Mesothelial cell of epicardium (in vitro differentiated cells): ENCODE data around the gene FAAH2. TPM values are rescaled to one million over a fixed set of nuclear protein-coding genes. Genes with fewer than 3 reads are reported as not detected.

Experiments
- DNase-seq, 2 experiments: peaks; one replicate each; pipeline ENCODE4 v3.0.0; 2021; ENCODE audit warnings: low spot score in 2 of 2; ENCODE audit not compliant: unreplicated experiment in 2 of 2
- H3K27ac Mint-ChIP-seq: 2 replicates; pipeline ENCODE4 v1.8.0; 2021; ENCODE audit warnings: mixed read lengths
- H3K27me3 Mint-ChIP-seq: 2 replicates; pipeline ENCODE4 v1.8.0; 2021; ENCODE audit warnings: low read depth, mixed read lengths
- H3K36me3 Mint-ChIP-seq: 2 replicates; pipeline ENCODE4 v1.8.0; 2021; ENCODE audit warnings: mixed read lengths
- H3K4me1 Mint-ChIP-seq: 2 replicates; pipeline ENCODE4 v1.8.0; 2021; ENCODE audit warnings: mixed read lengths
- H3K4me3 Mint-ChIP-seq: 2 replicates; pipeline ENCODE4 v1.8.0; 2021; ENCODE audit warnings: mild to moderate bottlenecking, moderate library complexity, mixed read lengths
- H3K9me3 Mint-ChIP-seq: 2 replicates; pipeline ENCODE4 v1.8.0; 2021; ENCODE audit warnings: mixed read lengths
- CTCF ChIP-seq: fragments of 200-600 bp; sonication (generic); IDR thresholded peaks from one replicate; pipeline ENCODE4 v1.5.0; 2021; ENCODE audit warnings: antibody characterized with exemption; ENCODE audit not compliant: unreplicated experiment
- total RNA-seq: library from RNA; stranded (reverse); gene quantifications from 3 replicates; pipeline ENCODE4 v1.2.1, GENCODE V29; 2021

FAAH2 gene
- total RNA-seq, 1 donor from 2014 or later, result 8.4 TPM

GRCh38 chrX:57266871-57267270, 19.6 kb upstream of the FAAH2 start:
- Mint-ChIP-seq H3K4me1 (no peaks in the 10 kb centered on the region), H3K27ac (no peak overlapping the region), H3K36me3 (peaks cover 2% of the 10 kb centered on the region), H3K9me3 (peaks cover 52% of the 10 kb centered on the region), H3K27me3 (no peaks in the 10 kb centered on the region), H3K4me3 (no peak overlapping the region)
- TF ChIP-seq CTCF, result no peak
- no peak for DNase-seq

GRCh38 chrX:57267308-57267707, 19.2 kb upstream of the FAAH2 start:
- H3K4me3 Mint-ChIP-seq, result no peak overlapping the region
- H3K36me3 Mint-ChIP-seq, result peaks cover 2% of the 10 kb centered on the region
- DNase-seq, result no peak
- TF ChIP-seq CTCF, result no peak
- no peaks in the 10 kb centered on the region for H3K27me3 Mint-ChIP-seq
- peaks cover 48% of the 10 kb centered on the region for H3K9me3 Mint-ChIP-seq
- no peaks in the 10 kb centered on the region for H3K4me1 Mint-ChIP-seq
- no peak overlapping the region for H3K27ac Mint-ChIP-seq

GRCh38 chrX:57270980-57271379, 15.5 kb upstream of the FAAH2 start:
- H3K27ac Mint-ChIP-seq, result no peak overlapping the region
- H3K4me1 Mint-ChIP-seq, result no peaks in the 10 kb centered on the region
- H3K9me3 Mint-ChIP-seq, result peaks cover 50% of the 10 kb centered on the region
- no peak for DNase-seq
- no peak for TF ChIP-seq CTCF
- no peaks in the 10 kb centered on the region for H3K27me3 Mint-ChIP-seq
- peaks cover 4% of the 10 kb centered on the region for H3K36me3 Mint-ChIP-seq
- H3K4me3 Mint-ChIP-seq, result no peak overlapping the region

GRCh38 chrX:57282568-57282967, 3.9 kb upstream of the FAAH2 start:
- peaks cover 2% of the 10 kb centered on the region for H3K36me3 Mint-ChIP-seq
- no peaks in the 10 kb centered on the region for H3K27me3 Mint-ChIP-seq
- H3K4me1 Mint-ChIP-seq, result peaks cover 4% of the 10 kb centered on the region
- no peak for TF ChIP-seq CTCF
- no peak for DNase-seq
- no peak overlapping the region for H3K27ac Mint-ChIP-seq
- H3K4me3 Mint-ChIP-seq, result no peak overlapping the region
- peaks cover 47% of the 10 kb centered on the region for H3K9me3 Mint-ChIP-seq

GRCh38 chrX:57285001-57285400, 1.5 kb upstream of the FAAH2 start:
- no peak overlapping the region for H3K4me3 Mint-ChIP-seq
- peaks cover 4% of the 10 kb centered on the region for H3K4me1 Mint-ChIP-seq
- peaks cover 38% of the 10 kb centered on the region for H3K9me3 Mint-ChIP-seq
- H3K36me3 Mint-ChIP-seq, result peaks cover 2% of the 10 kb centered on the region
- DNase-seq, result no peak
- H3K27ac Mint-ChIP-seq, result no peak overlapping the region
- TF ChIP-seq CTCF, result no peak
- H3K27me3 Mint-ChIP-seq, result no peaks in the 10 kb centered on the region

GRCh38 chrX:57289089-57289488, 2.6 kb downstream of the FAAH2 start:
- Mint-ChIP-seq H3K27me3 (no peaks in the 10 kb centered on the region), H3K4me1 (peaks cover 4% of the 10 kb centered on the region), H3K36me3 (peaks cover 11% of the 10 kb centered on the region), H3K4me3 (no peak overlapping the region), H3K27ac (no peak overlapping the region), H3K9me3 (peaks cover 36% of the 10 kb centered on the region)
- TF ChIP-seq CTCF, result no peak
- DNase-seq, result no peak
